Nucleus accumbens (tissue), 56 donors: Measurements from ENCODE around the gene SH2D2A.

Experiments used
- DNase-seq, 56 donors: peaks; one replicate each; lab custom pipeline; 2025; lab: John Stamatoyannopoulos, UW

Gene SH2D2A

DNA sequence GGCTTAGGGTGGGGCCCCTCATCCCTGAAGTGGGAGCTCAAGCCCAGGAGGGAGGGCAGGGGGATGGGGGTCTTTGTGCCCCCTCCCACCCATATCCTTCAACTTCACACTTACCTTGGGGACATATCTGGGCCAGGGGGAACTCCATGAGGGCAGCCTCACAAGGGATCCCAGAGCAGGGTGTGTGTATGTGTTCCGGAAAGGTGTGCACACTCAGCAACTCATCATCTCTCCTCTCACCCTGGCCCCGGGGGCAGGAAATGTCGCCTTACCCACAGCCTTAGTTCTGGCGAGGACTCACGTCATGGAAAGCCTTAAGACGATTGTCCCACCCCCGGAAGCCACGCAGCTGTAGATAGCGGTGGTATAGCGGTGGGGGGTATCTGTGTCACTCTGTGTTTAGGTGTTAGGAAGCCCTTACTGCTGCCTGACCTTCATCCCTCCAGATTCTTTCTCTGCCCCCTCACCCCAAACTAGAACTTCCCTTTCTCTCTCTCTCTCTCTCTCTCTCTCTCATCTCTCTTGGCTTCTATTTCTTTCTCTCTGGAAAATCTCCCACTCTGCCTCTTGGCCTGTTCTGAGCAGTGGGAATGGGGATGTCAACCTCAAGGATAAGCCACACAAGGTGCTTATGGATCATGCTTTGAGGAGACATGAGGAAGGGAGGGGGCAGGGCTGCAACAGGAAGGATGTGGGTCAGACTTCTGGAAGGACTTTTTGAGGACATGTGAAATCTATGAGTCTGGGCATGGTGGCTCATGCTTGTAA is at the start of gene SH2D2A:
TSS of gene SH2D2A (minus strand) at position 288 of the 768 bp plus-strand sequence. CDS start at position 148, 140 bp downstream.
- DNase-seq = peak in 2 of 56 donors; percentile 11 to 20

DNA sequence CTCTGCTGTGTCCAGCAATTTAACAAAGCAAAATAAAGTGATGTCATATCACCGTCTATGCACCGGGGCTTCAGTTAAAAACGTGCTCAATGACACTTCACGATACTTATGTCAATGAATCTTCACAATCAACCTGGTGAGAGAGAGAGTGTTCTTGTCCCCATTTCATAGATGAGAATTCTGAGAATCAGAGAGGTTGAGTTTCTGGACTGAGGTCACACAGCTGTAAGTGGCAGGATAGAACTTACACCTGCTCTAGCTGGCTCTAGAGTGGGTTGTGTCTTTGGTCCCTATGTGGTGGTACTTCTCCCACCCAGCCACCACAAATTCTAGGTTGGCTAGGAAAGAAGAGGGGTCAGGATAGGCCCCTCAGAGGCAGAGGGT is 49.2 kb upstream of the SH2D2A start:
- DNase-seq = no peak

DNA sequence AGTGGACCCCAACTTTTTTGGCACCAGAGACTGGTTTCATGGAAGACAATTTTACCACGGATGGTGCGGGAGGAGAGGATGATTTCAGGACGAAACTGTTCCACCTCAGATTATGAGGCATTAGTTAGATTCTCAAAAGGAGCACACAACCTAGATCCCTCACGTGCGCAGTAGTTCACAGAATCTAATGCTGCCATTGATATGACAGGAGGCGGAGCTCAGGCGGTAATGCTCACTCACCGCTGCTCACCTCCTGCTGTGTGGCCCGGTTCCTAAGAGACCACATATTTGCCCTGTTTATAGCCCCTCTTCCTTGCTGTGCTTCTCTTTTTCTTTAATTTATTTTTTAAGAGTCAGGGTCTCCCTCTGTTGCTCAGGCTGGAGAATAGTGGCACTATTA is 48.6 kb upstream of the SH2D2A start:
- no peak for DNase-seq

DNA sequence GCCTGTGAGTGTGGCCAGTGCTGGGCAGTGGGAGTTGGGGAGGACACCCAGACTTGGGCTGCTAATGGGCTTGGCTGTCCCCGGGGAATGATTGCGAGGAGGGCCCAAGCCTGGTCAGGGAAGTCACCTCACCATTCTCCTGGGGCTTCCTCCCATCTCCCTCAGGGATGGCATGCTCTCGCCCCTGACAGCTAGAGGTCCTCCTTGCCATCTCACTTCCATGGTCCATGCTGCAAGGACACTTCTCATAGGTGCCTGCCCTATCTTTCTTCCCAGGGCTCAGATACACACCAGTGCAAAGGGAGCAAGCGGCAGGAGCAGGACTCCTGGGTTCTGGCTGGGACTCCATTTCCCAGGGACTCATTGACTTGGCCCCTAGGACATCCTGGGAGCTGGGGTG is 48.1 kb upstream of the SH2D2A start:
- DNase-seq = no peak

DNA sequence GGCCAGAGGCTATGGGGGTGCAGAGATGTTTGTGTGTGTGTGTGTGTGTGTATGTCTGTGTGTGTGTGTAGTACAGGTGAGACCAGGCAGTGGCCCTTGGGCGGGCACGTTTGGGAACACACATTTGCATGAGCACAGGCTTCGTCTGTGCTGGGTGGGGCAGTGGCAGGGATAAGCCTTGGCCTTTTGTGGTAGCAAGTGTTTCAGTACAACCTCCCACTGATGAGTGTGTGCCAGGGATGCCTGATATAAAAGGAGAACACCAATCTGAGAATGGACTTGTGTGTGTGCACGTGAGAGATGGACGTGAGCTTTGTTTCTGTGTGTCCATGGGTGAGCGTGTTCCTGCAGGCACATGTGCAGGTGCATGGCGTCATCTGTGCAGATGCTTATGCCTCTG is 47.0 kb upstream of the SH2D2A start:
- DNase-seq = no peak

DNA sequence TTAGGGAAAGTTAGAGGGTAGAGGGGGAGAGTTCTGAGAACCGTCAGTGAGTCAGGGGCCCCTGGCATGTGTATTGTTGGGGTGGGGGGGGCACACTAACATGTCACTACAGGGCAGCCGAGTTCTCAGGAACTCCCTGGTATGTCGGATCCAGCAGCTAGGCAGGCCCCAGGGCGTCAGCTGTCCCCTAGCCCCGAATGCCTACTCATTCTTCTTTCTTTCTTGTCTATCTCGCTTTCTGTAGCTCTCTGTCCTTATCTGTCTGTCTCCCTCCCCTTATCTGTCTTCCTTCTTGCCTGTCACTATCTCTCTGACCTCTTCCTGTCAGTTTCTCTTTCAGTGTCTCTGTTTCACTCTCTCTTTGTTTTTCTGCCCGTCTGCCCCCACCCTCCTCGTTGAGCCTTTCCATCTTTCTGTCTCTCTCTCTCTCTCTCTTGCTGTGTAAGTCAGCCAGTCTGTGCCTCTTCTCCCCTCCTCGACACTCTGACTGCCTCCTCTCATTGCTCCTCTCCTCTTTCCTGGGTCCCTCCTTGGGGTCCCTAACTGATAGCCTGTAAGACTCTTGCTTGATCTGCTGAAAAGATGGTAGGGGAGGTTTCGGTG is 46.5 kb upstream of the SH2D2A start:
- no peak for DNase-seq

DNA sequence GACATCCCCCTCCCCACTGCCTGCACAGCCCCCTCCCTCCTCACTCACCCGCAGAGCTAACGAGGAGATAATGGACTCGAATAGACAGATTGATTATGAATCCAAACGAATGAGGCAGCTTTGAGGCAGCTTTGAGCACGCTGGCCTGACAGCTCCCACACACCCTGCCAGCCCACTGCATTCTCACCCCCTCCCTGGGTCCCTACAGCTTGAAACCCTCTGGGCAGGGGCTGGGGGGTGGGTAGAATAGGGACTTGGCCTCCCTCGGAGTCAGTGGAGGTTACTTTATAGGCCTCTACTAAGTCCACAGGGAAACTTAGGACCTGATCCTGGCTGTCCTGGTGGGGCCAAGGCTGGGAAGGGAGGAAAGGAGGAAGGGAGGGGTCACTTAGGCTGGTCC is 45.9 kb upstream of the SH2D2A start:
- DNase-seq = no peak

DNA sequence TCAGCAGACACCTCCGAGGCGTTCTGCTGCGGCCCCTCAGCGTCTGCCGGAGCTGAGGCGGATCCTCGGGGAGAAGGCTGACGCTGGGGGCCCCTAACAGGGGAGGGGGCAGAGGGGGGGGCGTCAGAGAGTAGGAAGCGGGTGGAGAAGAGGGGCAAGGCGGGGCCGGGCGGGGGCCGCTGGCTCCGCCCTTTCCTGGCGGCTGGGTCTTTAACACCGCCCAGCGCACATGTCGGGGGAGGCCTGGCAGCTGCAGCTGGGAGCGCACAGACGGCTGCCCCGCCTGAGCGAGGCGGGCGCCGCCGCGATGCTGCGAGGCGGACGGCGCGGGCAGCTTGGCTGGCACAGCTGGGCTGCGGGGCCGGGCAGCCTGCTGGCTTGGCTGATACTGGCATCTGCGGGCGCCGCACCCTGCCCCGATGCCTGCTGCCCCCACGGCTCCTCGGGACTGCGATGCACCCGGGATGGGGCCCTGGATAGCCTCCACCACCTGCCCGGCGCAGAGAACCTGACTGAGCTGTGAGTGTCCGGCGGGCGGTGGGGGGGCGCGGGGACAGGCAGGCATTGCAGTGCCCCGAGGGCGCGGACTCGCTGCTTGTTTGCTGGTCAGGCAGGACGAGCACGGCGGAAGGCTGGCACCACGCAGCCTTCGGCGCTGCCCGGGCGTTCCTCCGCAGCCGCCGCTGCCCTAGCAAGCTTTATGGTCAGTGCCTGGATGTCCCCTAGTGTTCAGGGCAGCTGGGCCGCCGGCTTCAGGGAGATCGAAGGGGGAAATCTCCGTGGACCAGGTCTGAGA is 44.2 kb upstream of the SH2D2A start, which contains the start of gene NTRK1:
TSS of gene NTRK1 (plus strand) at position 238 of the 796 bp plus-strand sequence. CDS start at position 308, 70 bp downstream.
- peak in 22 of 56 donors; percentile 6 to 51 (median 17) for DNase-seq

DNA sequence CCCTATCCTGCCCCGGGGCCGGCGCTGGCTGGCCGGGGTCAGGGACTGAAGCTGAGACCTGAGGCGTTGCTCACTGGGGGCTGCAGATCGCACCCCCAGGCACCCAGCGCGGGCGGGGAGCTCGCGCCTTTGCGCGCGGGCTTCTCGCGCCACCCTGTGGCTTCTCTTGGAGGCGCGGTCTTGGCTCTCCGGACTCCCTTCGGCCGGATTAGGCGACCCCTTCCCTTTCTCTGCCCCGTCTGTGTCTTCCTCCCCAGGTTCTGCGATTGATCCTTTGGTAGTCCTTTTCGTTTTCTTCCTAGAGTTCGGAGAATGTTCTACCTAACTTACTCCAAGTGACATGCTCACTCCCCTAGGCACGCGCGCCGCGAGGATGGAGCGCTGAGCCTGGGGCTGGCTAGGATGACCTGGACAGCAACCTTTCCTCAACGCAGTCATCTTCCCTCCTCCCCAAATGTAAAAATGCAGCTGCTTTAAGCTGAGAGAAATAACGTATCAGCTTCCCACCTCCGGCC is 43.5 kb upstream of the SH2D2A start:
- DNase-seq = peak in 34 of 56 donors; percentile 1 to 58 (median 18)

DNA sequence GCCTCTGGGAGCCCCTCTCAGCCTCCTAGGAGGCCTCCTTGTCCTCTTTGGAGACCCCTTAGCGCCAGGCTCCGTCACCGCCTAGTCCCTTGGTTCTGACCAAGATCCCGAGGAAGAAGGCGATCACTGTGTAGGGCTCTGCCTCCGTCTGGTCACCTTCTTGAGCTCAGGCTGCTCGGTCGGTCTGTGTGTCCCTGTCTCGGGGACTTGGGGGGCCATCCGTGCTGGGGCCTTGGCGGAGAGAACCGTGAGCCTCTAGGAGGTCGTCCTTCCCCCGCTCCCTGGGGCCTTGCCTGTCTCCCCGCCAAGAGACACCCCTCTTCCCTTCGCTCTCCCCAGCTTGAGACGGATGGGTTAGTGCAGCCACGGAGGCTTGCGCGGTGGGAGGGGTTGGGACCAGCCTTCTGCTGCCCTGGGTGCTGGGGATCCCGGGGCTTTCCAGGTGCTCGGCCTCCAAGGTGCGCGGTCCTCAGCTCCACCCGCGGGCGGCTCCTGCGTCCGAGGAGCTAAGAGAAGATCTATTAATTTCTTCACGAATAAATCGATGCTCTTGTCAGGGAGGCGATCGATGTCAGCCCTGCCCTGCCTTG is 43.0 kb upstream of the SH2D2A start:
- DNase-seq = no peak

DNA sequence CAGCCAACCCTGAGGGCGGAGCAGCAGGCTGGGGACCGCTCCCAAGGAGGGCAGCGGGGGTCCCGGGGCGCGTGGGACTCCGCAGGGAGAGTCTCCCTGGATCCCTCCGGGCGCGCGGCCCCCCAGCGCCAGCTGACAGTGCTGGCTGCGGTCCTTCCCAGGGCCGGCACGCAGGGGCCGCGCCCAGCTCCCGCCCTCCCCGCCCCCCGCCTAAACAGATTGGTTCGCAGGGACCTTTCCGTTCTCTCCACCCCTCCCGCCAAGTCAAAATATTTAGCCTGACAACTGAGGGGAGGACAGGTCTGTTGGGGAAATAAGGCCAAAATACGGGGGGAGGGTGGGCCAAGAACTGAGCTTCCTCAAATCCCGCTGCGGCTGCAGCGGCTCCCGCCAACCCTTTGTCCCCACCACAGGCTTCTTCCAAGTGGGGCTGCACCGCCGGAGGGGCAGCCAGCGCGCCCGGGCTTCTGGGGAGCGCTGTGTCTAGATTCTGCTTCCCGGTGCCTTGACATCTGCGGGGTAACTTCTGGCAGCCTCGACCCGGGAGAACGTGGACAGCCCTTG is 42.4 kb upstream of the SH2D2A start, which contains the start of gene INSRR:
TSS of gene INSRR (minus strand) at position 159 of the 564 bp plus-strand sequence. CDS start 496 bp downstream, outside the sequence.
- DNase-seq = no peak

DNA sequence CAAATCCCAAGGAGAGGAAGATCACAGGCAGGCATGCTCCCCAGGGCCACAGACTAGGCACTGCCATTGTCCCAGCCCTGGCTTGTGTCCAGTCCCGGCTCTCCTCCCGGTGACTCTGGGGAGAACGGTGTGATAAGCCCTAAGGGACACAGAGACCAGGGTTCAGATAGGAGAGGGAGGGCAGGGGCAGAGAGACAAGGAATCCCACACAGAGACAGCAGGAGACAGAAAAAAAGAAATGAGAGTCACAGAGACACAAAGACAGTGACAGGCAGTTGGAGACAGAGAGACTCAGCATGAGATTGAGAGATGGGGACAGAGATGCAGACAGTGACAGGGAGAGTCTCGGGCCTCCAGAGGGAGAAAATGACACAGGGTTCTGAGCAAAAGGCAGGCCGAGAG is 41.9 kb upstream of the SH2D2A start:
- no peak for DNase-seq

DNA sequence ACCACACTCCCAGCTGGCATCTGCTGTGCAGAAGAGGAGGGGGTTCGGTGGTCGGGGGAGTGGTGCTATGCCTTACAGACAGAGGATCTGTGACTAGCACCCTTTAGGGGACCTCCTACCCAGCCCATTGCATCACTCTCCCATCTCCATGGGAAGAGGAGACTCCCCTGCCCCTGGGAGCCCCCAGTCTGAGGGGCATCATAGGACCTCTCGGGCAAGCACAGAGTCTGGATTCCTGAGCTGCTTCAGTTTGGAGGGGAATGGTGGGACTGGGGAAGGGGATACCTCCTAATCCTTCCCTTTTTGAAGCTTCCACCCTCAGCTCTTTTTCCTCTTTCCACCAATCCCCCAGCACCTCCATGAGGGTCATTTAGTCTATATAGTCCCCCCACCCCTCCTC is 40.9 kb upstream of the SH2D2A start:
- no peak for DNase-seq

DNA sequence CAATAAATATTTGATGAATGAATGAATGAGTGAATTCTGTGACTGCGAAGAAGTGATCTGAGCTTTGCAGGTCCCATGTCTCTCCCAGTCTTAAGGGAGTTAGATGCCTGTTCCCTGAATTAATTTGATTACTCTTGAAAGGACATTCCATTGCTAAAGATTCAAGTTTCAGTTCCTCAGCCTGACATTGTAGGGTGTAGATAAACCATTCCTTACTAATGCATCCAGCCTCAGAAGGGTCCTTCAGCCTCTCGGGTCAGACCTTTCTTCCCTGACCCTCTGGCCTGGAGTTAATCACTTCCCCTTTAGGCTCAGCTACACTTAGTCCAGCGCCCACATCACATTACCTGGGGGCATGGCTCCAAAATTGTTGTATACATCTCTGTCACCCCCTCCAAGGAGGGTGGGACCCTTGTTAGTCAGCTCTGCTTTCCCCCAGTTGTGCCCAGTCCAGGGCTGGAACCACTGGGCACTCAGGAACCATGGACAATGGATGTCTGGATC is 39.7 kb upstream of the SH2D2A start:
- DNase-seq = no peak

DNA sequence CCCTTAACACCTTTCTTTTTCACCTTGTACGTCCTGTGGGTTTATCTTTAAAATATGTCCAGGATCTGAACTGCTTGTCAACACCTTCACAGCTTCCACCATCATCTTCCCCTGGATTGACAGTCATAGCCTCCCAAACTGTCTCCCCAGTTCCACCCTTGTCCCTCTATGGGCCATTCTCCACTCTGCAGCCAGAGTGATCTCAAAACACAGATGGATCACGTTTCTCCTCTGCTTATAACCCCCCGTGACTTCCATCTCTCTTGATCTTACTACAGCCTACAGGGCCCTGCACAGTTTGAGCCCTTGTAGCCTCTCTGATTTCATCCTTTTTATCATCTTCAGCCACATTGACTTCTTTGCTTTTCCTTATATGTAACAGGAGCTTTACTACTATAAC is 38.0 kb upstream of the SH2D2A start:
- DNase-seq = no peak

DNA sequence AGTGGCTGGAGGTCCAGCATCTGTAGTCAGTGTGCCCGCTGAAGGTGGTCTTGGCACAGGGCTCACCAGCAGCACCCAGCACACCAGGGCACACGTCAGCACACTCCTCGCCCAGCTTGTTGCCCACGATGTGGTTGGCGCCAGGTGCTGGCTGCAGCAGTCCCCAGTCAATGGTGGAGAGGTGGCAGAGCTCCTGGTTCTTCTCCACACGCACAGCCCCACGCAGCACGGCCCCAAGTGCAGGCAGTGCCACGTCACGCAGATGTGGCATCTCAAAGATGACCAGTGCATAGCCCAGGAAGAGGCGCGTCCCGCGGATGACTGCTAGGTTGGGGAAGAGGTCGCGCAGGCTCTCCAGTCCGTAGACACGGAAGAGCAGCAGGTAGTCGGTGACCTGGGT is 37.1 kb upstream of the SH2D2A start:
- DNase-seq = no peak

DNA sequence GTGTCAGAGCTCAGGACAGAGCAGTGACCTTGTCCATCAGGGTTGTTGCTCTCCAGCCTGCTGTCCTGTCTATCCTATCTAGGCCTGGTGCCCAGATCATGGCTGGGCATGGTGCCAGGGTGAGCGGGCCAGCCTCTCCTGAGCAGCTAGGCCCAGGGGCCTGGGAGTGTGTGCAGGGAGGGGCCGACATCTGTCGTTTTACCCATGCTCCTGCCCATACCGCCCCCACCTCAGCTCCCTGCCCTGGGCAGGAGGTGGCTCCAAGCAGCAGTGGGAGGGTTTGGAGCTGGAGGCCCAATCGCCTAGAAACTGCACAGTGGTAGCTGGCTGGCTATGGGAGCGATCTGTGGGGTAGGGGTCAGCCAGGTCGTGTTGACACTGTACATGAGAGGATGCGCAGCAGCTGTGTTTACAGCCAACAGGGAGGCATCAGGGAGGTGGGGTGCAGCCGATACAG is 35.8 kb upstream of the SH2D2A start:
- DNase-seq = peak in 30 of 56 donors; percentile 5 to 66 (median 19)

DNA sequence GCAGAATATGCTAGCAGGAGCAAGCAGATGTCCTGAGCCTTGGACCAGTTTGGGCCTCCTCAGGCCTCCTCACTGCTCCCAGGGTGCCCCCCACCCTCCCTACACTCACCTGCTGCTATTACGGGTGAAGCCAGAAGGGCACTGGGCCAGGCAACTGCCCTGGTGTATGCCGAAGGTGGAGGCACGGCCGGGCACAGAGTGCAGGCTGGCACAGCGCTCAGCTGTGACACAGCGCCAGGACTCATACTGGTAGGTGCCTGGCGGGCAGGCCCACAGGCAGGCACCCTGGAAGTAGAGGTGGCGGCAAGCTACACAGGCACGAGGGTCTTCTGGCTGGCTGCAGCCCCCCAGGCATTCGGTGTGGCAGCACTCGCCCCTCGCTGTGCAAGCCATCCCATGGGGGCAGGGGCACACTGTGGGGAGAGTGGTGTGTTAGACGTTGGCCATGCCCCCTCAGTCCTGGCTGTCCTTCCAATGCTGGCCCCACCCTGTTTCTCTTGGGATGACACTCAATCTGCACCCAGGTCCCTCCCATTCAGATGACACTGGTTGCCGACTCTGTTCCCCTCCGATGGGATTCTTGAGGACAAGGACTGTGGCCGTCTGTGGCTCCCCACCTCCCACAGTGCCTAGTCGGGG is 35.2 kb upstream of the SH2D2A start:
- no peak for DNase-seq

DNA sequence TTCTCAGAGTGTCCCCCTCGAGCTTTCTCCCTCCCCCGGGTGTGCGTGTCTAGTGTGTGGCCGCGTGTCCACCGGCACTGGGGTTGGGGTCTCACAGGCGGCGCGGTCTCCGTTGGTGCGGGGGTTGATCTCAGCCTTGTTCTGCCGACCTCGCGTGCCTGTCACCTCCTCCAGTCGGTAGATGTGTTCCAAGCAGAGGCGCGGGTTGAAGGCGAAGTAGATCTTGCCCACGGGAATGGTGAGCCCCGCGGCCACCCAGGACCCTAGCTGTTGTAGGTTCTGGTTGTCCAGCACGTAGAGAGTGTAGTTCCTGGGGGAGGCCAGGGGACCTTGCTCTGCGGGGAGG is 32.5 kb upstream of the SH2D2A start:
- DNase-seq = no peak
